ENCODE measurements around the gene TOE1.

Gene TOE1

GRCh38 chr1:45365051-45365450 lies 25.1 kb downstream of the TOE1 start:
- no peak overlapping the region for H3K4me3 ChIP-seq (ENCODE audit: low read depth, low read length)
- no peak for DNase-seq (ENCODE audit: low read depth, low spot score)
- TF ChIP-seq, protein P1, sequence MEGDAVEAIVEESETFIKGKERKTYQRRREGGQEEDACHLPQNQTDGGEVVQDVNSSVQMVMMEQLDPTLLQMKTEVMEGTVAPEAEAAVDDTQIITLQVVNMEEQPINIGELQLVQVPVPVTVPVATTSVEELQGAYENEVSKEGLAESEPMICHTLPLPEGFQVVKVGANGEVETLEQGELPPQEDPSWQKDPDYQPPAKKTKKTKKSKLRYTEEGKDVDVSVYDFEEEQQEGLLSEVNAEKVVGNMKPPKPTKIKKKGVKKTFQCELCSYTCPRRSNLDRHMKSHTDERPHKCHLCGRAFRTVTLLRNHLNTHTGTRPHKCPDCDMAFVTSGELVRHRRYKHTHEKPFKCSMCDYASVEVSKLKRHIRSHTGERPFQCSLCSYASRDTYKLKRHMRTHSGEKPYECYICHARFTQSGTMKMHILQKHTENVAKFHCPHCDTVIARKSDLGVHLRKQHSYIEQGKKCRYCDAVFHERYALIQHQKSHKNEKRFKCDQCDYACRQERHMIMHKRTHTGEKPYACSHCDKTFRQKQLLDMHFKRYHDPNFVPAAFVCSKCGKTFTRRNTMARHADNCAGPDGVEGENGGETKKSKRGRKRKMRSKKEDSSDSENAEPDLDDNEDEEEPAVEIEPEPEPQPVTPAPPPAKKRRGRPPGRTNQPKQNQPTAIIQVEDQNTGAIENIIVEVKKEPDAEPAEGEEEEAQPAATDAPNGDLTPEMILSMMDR (IDR thresholded peaks at IDR 0.05; ENCODE audit: low read depth, low read length): no peak
- in situ Hi-C loops (cut with HindIII; ENCODE audit: low sequenced_read_pairs): no loop called here

DNA sequence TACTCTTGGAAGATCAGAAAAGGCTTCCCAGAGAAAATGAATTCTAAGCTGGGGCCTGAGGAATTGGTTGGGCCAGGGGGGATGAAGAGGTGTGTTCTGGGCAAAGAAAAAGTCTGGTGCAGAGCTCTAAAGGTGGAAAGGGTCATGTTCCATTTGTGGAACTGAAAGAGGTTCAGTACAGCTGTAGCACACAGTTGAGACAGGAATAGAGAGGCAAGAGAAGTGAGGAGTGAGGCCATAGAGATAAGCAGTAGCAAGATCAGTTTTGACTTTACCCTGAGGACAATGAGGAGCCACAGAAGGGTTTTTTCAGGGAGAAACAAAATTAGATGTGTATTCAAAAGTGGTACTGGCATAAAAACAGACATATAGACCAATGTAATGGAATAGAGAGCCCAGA lies 30.6 kb downstream of the TOE1 start:
- no peak for DNase-seq (ENCODE audit: low read depth, low spot score)
- TF ChIP-seq, protein P1 (IDR thresholded peaks at IDR 0.05; ENCODE audit: low read depth, low read length): no peak
- in situ Hi-C loops (cut with HindIII; ENCODE audit: low sequenced_read_pairs): no loop called here
- no peak overlapping the region for H3K4me3 ChIP-seq (ENCODE audit: low read depth, low read length)

GRCh38 chr1:45373573-45373972 lies 33.6 kb downstream of the TOE1 start:
- no peak for DNase-seq (ENCODE audit: low read depth, low spot score)
- TF ChIP-seq, protein P1 (IDR thresholded peaks at IDR 0.05; ENCODE audit: low read depth, low read length): no peak
- in situ Hi-C loops (cut with HindIII; ENCODE audit: low sequenced_read_pairs): no loop called here
- no peak overlapping the region for H3K4me3 ChIP-seq (ENCODE audit: low read depth, low read length)

DNA sequence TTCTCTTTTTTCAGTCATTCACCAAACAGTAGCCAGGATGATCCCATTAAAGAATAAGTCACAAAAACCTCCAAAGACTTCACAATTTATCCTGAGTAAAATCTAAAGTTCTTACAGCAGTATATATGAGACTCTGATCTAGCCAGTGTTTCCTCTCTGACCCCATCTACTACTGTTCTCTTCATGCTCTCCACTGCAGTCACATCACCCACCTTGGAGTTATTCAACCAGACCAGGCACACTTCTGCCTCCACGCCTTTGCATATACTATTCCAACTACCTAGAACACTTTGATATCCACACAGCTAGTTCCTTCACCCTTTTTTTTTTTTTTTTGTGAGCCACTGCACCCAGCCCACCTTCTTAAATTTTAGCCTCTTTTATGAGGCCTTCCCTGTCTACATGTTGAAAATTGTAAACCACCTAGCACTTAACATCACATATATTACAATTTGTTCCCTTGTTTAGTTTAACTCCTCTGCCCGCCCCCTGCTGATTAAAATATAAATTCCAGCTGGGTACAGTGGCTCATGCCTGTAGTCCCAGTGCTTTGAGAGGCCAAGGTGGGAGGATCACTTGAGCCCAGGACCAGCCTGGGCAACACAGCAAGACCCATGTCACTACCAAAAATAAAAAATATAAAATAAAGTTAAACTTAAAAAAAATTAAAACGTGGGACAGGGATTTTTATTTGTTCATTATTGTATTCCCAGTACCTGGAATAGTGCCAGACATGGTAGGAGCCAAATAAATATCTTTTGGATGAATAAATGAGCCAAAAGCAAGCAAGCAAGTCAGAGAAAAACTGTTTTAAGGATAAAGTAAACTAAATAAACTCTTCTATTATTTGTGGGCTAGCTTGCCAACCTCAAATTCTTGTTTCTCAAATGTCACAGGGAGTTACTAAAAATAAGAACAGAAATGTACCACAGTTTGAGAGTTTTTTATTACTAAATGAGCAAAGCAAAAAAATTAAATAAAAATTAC lies 35.4 kb downstream of the TOE1 start:
- H3K4me3 ChIP-seq (ENCODE audit: low read depth, low read length): no peak overlapping the region
- in situ Hi-C loops (cut with HindIII; ENCODE audit: low sequenced_read_pairs): no loop called here
- DNase-seq (ENCODE audit: low read depth, low spot score): no peak
- TF ChIP-seq, protein P1 (IDR thresholded peaks at IDR 0.05; ENCODE audit: low read depth, low read length): no peak

DNA sequence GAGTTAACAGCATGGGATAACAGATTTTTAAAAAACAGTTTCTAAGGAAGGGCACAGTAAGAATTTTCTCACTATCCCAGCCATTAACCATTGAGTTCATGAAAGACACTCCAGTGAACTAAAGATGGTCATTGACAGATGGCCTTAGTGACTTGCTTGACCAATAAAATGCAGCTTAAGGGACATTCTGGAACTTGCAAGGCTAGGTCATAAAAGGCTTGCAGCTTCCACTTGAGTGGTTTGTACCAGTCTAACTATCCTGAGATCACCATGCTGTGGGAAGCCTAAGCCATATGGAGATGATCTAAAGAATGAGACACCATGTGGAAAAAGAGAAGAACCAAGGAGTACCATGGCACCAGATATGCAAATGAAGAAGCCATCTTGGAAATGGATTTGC lies 38.2 kb downstream of the TOE1 start:
- no peak overlapping the region for H3K4me3 ChIP-seq (ENCODE audit: low read depth, low read length)
- in situ Hi-C loops (cut with HindIII; ENCODE audit: low sequenced_read_pairs): no loop called here
- TF ChIP-seq, protein P1 (IDR thresholded peaks at IDR 0.05; ENCODE audit: low read depth, low read length): no peak
- DNase-seq (ENCODE audit: low read depth, low spot score): no peak

DNA sequence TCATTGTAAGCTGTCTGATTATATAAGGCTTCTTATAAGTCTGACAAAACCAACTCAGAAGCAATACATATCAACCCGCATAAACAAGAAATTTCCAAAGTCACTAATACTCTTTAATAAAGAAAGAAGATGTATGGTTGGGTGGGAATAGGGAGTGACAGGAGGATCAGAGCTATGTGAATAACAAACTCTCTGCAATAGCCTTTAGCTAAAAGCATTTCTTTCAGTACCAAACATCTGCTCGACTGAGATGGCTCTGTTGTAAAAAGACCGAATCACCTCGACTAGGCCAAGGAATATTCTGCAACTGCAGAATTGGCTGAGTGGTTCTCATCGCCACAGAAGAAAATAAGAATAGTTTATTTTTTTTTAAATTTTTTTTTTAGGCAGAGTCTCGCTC lies 39.6 kb downstream of the TOE1 start:
- in situ Hi-C loops (cut with HindIII; ENCODE audit: low sequenced_read_pairs): no loop called here
- no peak for DNase-seq (ENCODE audit: low read depth, low spot score)
- TF ChIP-seq, protein P1 (IDR thresholded peaks at IDR 0.05; ENCODE audit: low read depth, low read length): no peak
- H3K4me3 ChIP-seq (ENCODE audit: low read depth, low read length): no peak overlapping the region
